ENCODE measurements around the gene GTPBP3.

GRCh38 chr19:17357078-17357666, 19.8 kb downstream of the GTPBP3 start:
- no peak for TF ChIP-seq EZH2 (IDR thresholded peaks at IDR 0.05; ENCODE audit: insufficient read depth, poor library complexity, severe bottlenecking)
- no peak for TF ChIP-seq EZH2phosphoT487 (IDR thresholded peaks at IDR 0.05; ENCODE audit: insufficient read depth, low read depth)

Data from GM23248 (cell line).